Measurements from ENCODE around the gene SARNP. TPM values are rescaled to one million over a fixed set of nuclear protein-coding genes. Genes with fewer than 3 reads are reported as not detected.
A peak's percentile ranks its signal among the peaks of the same experiment; 100 is the strongest.

SARNP gene
- total and polyA plus RNA-seq, 2 donors (not counting 1 experiment from before 2014, with no cell fraction given), result 88.5 to 183 TPM

GRCh38 chr12:55728939-55729818, 88.3 kb downstream of the SARNP start, which contains the start of gene CD63:
CD63 (minus strand) TSS chr12:55729009; CDS start chr12:55728341, 668 bp downstream.
- peaks cover 24% of the 10 kb centered on the region for H3K4me1 ChIP-seq (ENCODE audit: control insufficient read depth, extremely low read depth, insufficient read depth, low read length)
- peaks cover 14% of the 10 kb centered on the region for H3K36me3 ChIP-seq (ENCODE audit: control insufficient read depth, insufficient read depth, low read length)
- TF ChIP-seq CTCF (conservative IDR thresholded peaks at IDR 0.05 in 1 of 2, IDR thresholded peaks at IDR 0.05 in 1 of 2; ENCODE audit: low read depth in 1 of 2, low read length in 2 of 2), result no peak
- TF ChIP-seq EZH2 (IDR thresholded peaks at IDR 0.05; ENCODE audit: low read length, missing control alignments), result no peak
- no peaks in the 10 kb centered on the region for H3K27me3 ChIP-seq (ENCODE audit: control insufficient read depth, insufficient read depth, low read length)
- peaks cover 50% of the 10 kb centered on the region for H3K79me2 ChIP-seq (ENCODE audit: control insufficient read depth, insufficient read depth, low read length)
- H3K9me3 ChIP-seq (ENCODE audit: control insufficient read depth, insufficient read depth, low read depth, low read length), result no peaks in the 10 kb centered on the region
- H3K9ac ChIP-seq (ENCODE audit: insufficient read depth, low read length), result peak within 1 kb of the TSS; percentile 96
- peak within 1 kb of the TSS; percentile 98 for H3K4me2 ChIP-seq (ENCODE audit: extremely low read depth, insufficient read depth, low read length)
- peak within 1 kb of the TSS; percentile 80 to 93 (median 89) for H3K4me3 ChIP-seq (replicated peaks in 1 of 4; ENCODE audit: control extremely low read depth in 1 of 4, insufficient read depth in 1 of 4, low read depth in 3 of 4, low read length in 4 of 4)
- peak within 1 kb of the TSS; percentile 99 for H3K27ac ChIP-seq (ENCODE audit: insufficient read depth, low read length)
- no peaks in the 10 kb centered on the region for H4K20me1 ChIP-seq (ENCODE audit: control insufficient read depth, extremely low read depth, insufficient read depth, low read length)
- no peak within 1 kb of the TSS for H2AFZ ChIP-seq (ENCODE audit: low read length)
- peak; percentile 95 to 96 for DNase-seq (ENCODE audit: low read depth in 2 of 2)

GRCh38 chr12:55728186-55728938, 89.2 kb downstream of the SARNP start:
- Histone ChIP-seq H4K20me1 (ENCODE audit: control insufficient read depth, extremely low read depth, insufficient read depth, low read length) (no peaks in the 10 kb centered on the region), H3K4me3 (replicated peaks in 1 of 4; ENCODE audit: control extremely low read depth in 1 of 4, insufficient read depth in 1 of 4, low read depth in 3 of 4, low read length in 4 of 4) (peak overlapping the region; percentile 80 to 93 (median 89)), H3K9me3 (ENCODE audit: control insufficient read depth, insufficient read depth, low read depth, low read length) (no peaks in the 10 kb centered on the region), H3K9ac (ENCODE audit: insufficient read depth, low read length) (peak overlapping the region; percentile 96), H2AFZ (ENCODE audit: low read length) (no peak overlapping the region), H3K4me1 (ENCODE audit: control insufficient read depth, extremely low read depth, insufficient read depth, low read length) (peaks cover 30% of the 10 kb centered on the region), H3K4me2 (ENCODE audit: extremely low read depth, insufficient read depth, low read length) (peak overlapping the region; percentile 98), H3K27ac (ENCODE audit: insufficient read depth, low read length) (peak overlapping the region; percentile 99), H3K36me3 (ENCODE audit: control insufficient read depth, insufficient read depth, low read length) (peaks cover 18% of the 10 kb centered on the region), H3K27me3 (ENCODE audit: control insufficient read depth, insufficient read depth, low read length) (no peaks in the 10 kb centered on the region), H3K79me2 (ENCODE audit: control insufficient read depth, insufficient read depth, low read length) (peaks cover 56% of the 10 kb centered on the region)
- DNase-seq (ENCODE audit: low read depth in 2 of 2), result peak; percentile 70
- TF ChIP-seq EZH2 (IDR thresholded peaks at IDR 0.05; ENCODE audit: low read length, missing control alignments) (no peak), CTCF (conservative IDR thresholded peaks at IDR 0.05 in 1 of 2, IDR thresholded peaks at IDR 0.05 in 1 of 2; ENCODE audit: low read depth in 1 of 2, low read length in 2 of 2) (no peak)

GRCh38 chr12:55727643-55728185, 89.8 kb downstream of the SARNP start:
- H3K27me3 ChIP-seq (ENCODE audit: control insufficient read depth, insufficient read depth, low read length), result no peaks in the 10 kb centered on the region
- H3K27ac ChIP-seq (ENCODE audit: insufficient read depth, low read length), result peak overlapping the region; percentile 99
- no peak overlapping the region for H2AFZ ChIP-seq (ENCODE audit: low read length)
- peak; percentile 51 to 63 for DNase-seq (ENCODE audit: low read depth in 2 of 2)
- H3K79me2 ChIP-seq (ENCODE audit: control insufficient read depth, insufficient read depth, low read length), result peaks cover 56% of the 10 kb centered on the region
- H4K20me1 ChIP-seq (ENCODE audit: control insufficient read depth, extremely low read depth, insufficient read depth, low read length), result no peaks in the 10 kb centered on the region
- no peak for TF ChIP-seq CTCF (conservative IDR thresholded peaks at IDR 0.05 in 1 of 2, IDR thresholded peaks at IDR 0.05 in 1 of 2; ENCODE audit: low read depth in 1 of 2, low read length in 2 of 2)
- TF ChIP-seq EZH2 (IDR thresholded peaks at IDR 0.05; ENCODE audit: low read length, missing control alignments), result no peak
- peak overlapping the region; percentile 80 to 93 (median 89) for H3K4me3 ChIP-seq (replicated peaks in 1 of 4; ENCODE audit: control extremely low read depth in 1 of 4, insufficient read depth in 1 of 4, low read depth in 3 of 4, low read length in 4 of 4)
- H3K9ac ChIP-seq (ENCODE audit: insufficient read depth, low read length), result peak overlapping the region; percentile 96
- H3K4me1 ChIP-seq (ENCODE audit: control insufficient read depth, extremely low read depth, insufficient read depth, low read length), result peaks cover 30% of the 10 kb centered on the region
- H3K36me3 ChIP-seq (ENCODE audit: control insufficient read depth, insufficient read depth, low read length), result peaks cover 19% of the 10 kb centered on the region
- no peaks in the 10 kb centered on the region for H3K9me3 ChIP-seq (ENCODE audit: control insufficient read depth, insufficient read depth, low read depth, low read length)
- H3K4me2 ChIP-seq (ENCODE audit: extremely low read depth, insufficient read depth, low read length), result peak overlapping the region; percentile 98
